DOHH2 (cell line): ENCODE data around the gene TTC28.

Experiments used
- EZH2phosphoT487 ChIP-seq: fragments of 200-600 bp; sonication (generic); IDR thresholded peaks from 2 replicates; pipeline ENCODE4 v1.6.1; 2017; ENCODE audit warnings: borderline replicate concordance, mild to moderate bottlenecking, antibody characterized with exemption, low read length, moderate library complexity, mixed read lengths
- TF ChIP-seq, protein P1 (sequence below): fragments of 200-600 bp; sonication (generic); IDR thresholded peaks from one replicate; pipeline ENCODE4 v1.5.1; 2014; ENCODE audit warnings: antibody characterized with exemption, mild to moderate bottlenecking, low read depth, low read length; ENCODE audit not compliant: poor library complexity, severe bottlenecking

DNA sequence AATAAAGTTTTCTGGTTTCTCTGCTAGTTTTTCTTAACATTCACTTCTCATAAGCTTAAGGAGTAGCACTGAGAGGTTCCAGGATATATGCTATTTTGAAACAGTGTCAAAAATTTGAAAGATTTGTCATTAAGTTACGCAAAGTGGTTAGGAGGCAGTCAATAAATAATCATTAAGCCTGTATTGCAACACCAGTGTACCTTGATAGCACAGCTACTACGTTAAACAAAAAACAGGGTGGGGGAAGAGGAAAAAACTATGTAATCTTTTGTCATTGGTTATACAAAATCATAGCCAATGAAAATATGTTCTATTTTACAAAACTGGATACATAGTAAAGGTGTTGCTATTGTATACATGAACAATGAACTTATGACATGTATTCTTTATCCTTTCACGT lies 730.2 kb downstream of the TTC28 start:
- TF ChIP-seq, protein P1, sequence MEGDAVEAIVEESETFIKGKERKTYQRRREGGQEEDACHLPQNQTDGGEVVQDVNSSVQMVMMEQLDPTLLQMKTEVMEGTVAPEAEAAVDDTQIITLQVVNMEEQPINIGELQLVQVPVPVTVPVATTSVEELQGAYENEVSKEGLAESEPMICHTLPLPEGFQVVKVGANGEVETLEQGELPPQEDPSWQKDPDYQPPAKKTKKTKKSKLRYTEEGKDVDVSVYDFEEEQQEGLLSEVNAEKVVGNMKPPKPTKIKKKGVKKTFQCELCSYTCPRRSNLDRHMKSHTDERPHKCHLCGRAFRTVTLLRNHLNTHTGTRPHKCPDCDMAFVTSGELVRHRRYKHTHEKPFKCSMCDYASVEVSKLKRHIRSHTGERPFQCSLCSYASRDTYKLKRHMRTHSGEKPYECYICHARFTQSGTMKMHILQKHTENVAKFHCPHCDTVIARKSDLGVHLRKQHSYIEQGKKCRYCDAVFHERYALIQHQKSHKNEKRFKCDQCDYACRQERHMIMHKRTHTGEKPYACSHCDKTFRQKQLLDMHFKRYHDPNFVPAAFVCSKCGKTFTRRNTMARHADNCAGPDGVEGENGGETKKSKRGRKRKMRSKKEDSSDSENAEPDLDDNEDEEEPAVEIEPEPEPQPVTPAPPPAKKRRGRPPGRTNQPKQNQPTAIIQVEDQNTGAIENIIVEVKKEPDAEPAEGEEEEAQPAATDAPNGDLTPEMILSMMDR = no peak
- no peak for TF ChIP-seq EZH2phosphoT487
